HepG2 (cell line): ENCODE measurements around the gene ST6GALNAC2. TPM values are rescaled to one million over a fixed set of nuclear protein-coding genes. Genes with fewer than 3 reads are reported as not detected.

ENCODE experiments used
- ATAC-seq: fragments of 200-7000 bp; cut with Tn5 transposase; 3 replicates; pipeline ENCODE4 v1.9.1; 2020; ENCODE audit warnings: mild to moderate bottlenecking, moderate library complexity
- BruUV-seq: library from RNA; stranded (reverse); fragments of 400-500 nt; replicated peaks from 2 replicates; lab custom pipeline; 2021; lab: Mats Ljungman, UMichigan
- CTCF ChIA-PET: fragments of 300-600 bp; formaldehyde crosslinking; extraction: SDS; loops from one replicate; lab custom pipeline; 2021; ENCODE audit warnings: low total read pairs, inconsistent platforms, low intra/inter-chr PET ratio; lab: Yijun Ruan, JAX
- POLR2A ChIA-PET: fragments of 350-600 bp; sonication (Branson Sonifier 250); formaldehyde crosslinking; loops from one replicate; lab custom pipeline; 2020; ENCODE audit warnings: antibody characterized with exemption, inconsistent platforms; lab: Yijun Ruan, JAX
- DNase-seq: peaks from one replicate; pipeline ENCODE4 v3.0.0-alpha.2; 2015; ENCODE audit warnings: low spot score
- FAIRE-seq: peaks from 3 replicates; lab custom pipeline; 2011; peaks lifted over from hg19 to GRCh38; lab: Jason Lieb, UNC
- H2AFZ ChIP-seq: one replicate; pipeline ENCODE4 v1.6.1; 2011; ENCODE audit warnings: low read length, inconsistent platforms
- H3K27ac ChIP-seq: fragments of 300-600 bp; 3 replicates; pipeline ENCODE4 v1.8.0; 2011; ENCODE audit warnings: mixed run types, mild to moderate bottlenecking, mixed read lengths, low read length, inconsistent platforms; ENCODE audit not compliant: insufficient read depth; ENCODE audit errors: extremely low read length
- H3K27me3 ChIP-seq, 2 experiments: fragments of 200-600 bp in 1 of 2; 2 replicates in 1 of 2; 3 replicates in 1 of 2; pipeline versions ENCODE4 v1.6.0 to v1.8.0; 2011; ENCODE audit warnings: low read length in 2 of 2, mild to moderate bottlenecking in 2 of 2, moderate library complexity in 2 of 2, inconsistent platforms in 1 of 2; ENCODE audit not compliant: insufficient read depth in 2 of 2, control insufficient read depth in 1 of 2
- H3K36me3 ChIP-seq, 2 experiments: fragments of 200-600 bp in 1 of 2; replicated peaks in 1 of 2; 2 replicates in 1 of 2; 3 replicates in 1 of 2; pipeline versions ENCODE4 v1.5.1 to v1.8.0; 2011; ENCODE audit warnings: low read length in 2 of 2, inconsistent platforms in 1 of 2; ENCODE audit not compliant: insufficient read depth in 2 of 2, control insufficient read depth in 1 of 2
- H3K4me1 ChIP-seq: 2 replicates; pipeline ENCODE4 v1.5.1; 2012; ENCODE audit warnings: low read length, inconsistent platforms; ENCODE audit not compliant: insufficient read depth
- H3K4me2 ChIP-seq: 2 replicates; pipeline ENCODE4 v1.6.0; 2011; ENCODE audit warnings: low read depth, low read length, inconsistent platforms
- H3K4me3 ChIP-seq, 3 experiments: fragments of 200-600 bp in 1 of 3; sonication (generic), shearing (Covaris generic) in 1 of 3; replicated peaks in 1 of 3; 2 replicates each; pipeline ENCODE4 v1.5.1; 2011 to 2016; ENCODE audit warnings: low read length in 3 of 3, inconsistent platforms in 2 of 3, low read depth in 2 of 3, mild to moderate bottlenecking in 2 of 3, control low read depth in 1 of 3, mixed read lengths in 1 of 3; ENCODE audit not compliant: insufficient read depth in 1 of 3
- H3K79me2 ChIP-seq: one replicate; pipeline ENCODE4 v1.6.1; 2011; ENCODE audit warnings: low read length, inconsistent platforms; ENCODE audit not compliant: insufficient read depth
- H3K9ac ChIP-seq: 2 replicates; pipeline ENCODE4 v1.6.0; 2011; ENCODE audit warnings: mild to moderate bottlenecking, low read depth, low read length, inconsistent platforms; ENCODE audit not compliant: insufficient read depth
- H3K9me3 ChIP-seq: 2 replicates; pipeline ENCODE4 v1.5.1; 2012; ENCODE audit warnings: mild to moderate bottlenecking, low read length
- H4K20me1 ChIP-seq: 2 replicates; pipeline ENCODE4 v1.6.0; 2011; ENCODE audit warnings: inconsistent platforms, mild to moderate bottlenecking, low read length, moderate library complexity; ENCODE audit not compliant: insufficient read depth
- ARNT ChIP-seq: fragments of 450-650 bp; IDR thresholded peaks from 2 replicates; pipeline ENCODE4 v1.6.1; 2017
- CAMTA2 ChIP-seq: sonication (generic); formaldehyde crosslinking; IDR thresholded peaks from 2 replicates; pipeline ENCODE4 v1.4.0; 2020; ENCODE audit warnings: mild to moderate bottlenecking, missing genetic modification reagents, borderline replicate concordance
- KDM1A ChIP-seq: IDR thresholded peaks from 2 replicates; pipeline ENCODE4 v1.6.1; 2016; ENCODE audit warnings: missing compliant biosample characterization
- TEAD3 ChIP-seq: optimal IDR thresholded peaks from 2 replicates; pipeline ENCODE3; 2016; ENCODE audit warnings: borderline replicate concordance
- ZBTB38 ChIP-seq: sonication (generic); formaldehyde crosslinking; IDR thresholded peaks from 2 replicates; pipeline ENCODE4 v1.5.1; 2020; ENCODE audit warnings: mild to moderate bottlenecking, missing genetic modification reagents
- ZNF143 ChIP-seq: sonication (generic); formaldehyde crosslinking; IDR thresholded peaks from 2 replicates; pipeline ENCODE4 v1.4.0; 2020; ENCODE audit warnings: missing genetic modification reagents
- ZNF207 ChIP-seq: fragments of 450-650 bp; IDR thresholded peaks from 2 replicates; pipeline ENCODE4 v1.6.1; 2016; ENCODE audit warnings: antibody characterized with exemption, borderline replicate concordance
- ZNF256 ChIP-seq: sonication (generic); formaldehyde crosslinking; conservative IDR thresholded peaks from 2 replicates; pipeline ENCODE4 v1.4.0; 2020; ENCODE audit warnings: missing genetic modification reagents
- ZNF274 ChIP-seq: sonication (generic); formaldehyde crosslinking; IDR thresholded peaks from 2 replicates; pipeline ENCODE4 v1.5.1; 2020; ENCODE audit warnings: mild to moderate bottlenecking, missing genetic modification reagents
- ZNF33A ChIP-seq: sonication (generic); formaldehyde crosslinking; IDR thresholded peaks from 2 replicates; pipeline ENCODE4 v1.5.1; 2020; ENCODE audit warnings: missing genetic modification reagents, mild to moderate bottlenecking, moderate library complexity, borderline replicate concordance
- ZNF670 ChIP-seq: sonication (generic); formaldehyde crosslinking; IDR thresholded peaks from 2 replicates; pipeline ENCODE4 v1.8.0; 2022; ENCODE audit warnings: mild to moderate bottlenecking, missing genetic modification reagents, borderline replicate concordance
- ZNF678 ChIP-seq: sonication (generic); formaldehyde crosslinking; IDR thresholded peaks from 2 replicates; pipeline ENCODE4 v1.4.0; 2020; ENCODE audit warnings: mild to moderate bottlenecking, missing genetic modification reagents
- WGBS: methylation state at CpG from one replicate; pipeline ENCODE4 v1.1.6; 2017; ENCODE audit warnings: low lambda C conversion rate; 5-methylcytosine and 5-hydroxymethylcytosine counted together
- in situ Hi-C: cut with HindIII; loops from 2 replicates; pipeline ENCODE4 v1.10.0; 2017; ENCODE audit warnings: low pct_unique_long_range_greater_than_20kb; ENCODE audit not compliant: extremely low pct_ligation_motif_present
- intact Hi-C: fragments of 100-400 bp; cut with micrococcal nuclease; formaldehyde crosslinking; loops from one replicate; pipeline ENCODE4 v1.10.0; 2022; ENCODE audit not compliant: unreplicated experiment
- polyA plus RNA-seq, 8 experiments: library from polyadenylated mRNA; depleted of rRNA in 3 of 8; stranded (reverse) in 7 of 8; unstranded in 1 of 8; fragments of >200 nt; fragmentation: Illumina TruSeq in 4 of 8; extraction: Trizol in 4 of 8; gene quantifications; 2 replicates each; pipeline versions ENCODE4 v1.2.1 to v1.2.3, GENCODE V29; 2011 to 2016; ENCODE audit warnings: low read depth in 4 of 8, missing spikeins in 1 of 8, mixed read lengths in 1 of 8; ENCODE audit not compliant: insufficient read depth in 1 of 8
- total RNA-seq, 5 experiments: library from RNA; depleted of rRNA; stranded (reverse); fragments of >200 nt; fragmentation: Illumina TruSeq; extraction: Trizol; gene quantifications; 2 replicates each; pipeline ENCODE4 v1.2.3, GENCODE V29; 2016; ENCODE audit warnings: low read depth in 1 of 5

Gene ST6GALNAC2
- total and polyA plus RNA-seq, 2 of the 13 experiments (the other 11 are each of a cell fraction or from before 2014, with no cell fraction given): 0.12 to 0.49 TPM

GRCh38 chr17:76539631-76540271 is 45.9 kb downstream of the ST6GALNAC2 start, which contains the start of gene PRCD:
TSS of gene PRCD (plus strand) at chr17:76540044. CDS start at chr17:76540142, 98 bp downstream.
- H3K9ac ChIP-seq: no peak within 1 kb of the TSS
- in situ Hi-C loops: no loop called here
- POLR2A ChIA-PET: interaction anchor here (0.9 to 2.6 kb wide), 8 partner anchors 9 to 81 kb away, joined by 3 to 13 read pairs (median 4); partner anchors contain the start of gene RHBDF2
- no peaks in the 10 kb centered on the region for H4K20me1 ChIP-seq
- ATAC-seq (peak; percentile 7; the same call in 1 of the 3 replicates), FAIRE-seq (no peak), DNase-seq (no peak)
- CTCF ChIA-PET: interaction anchor here (0.6 kb wide), 1 partner anchor 131 kb away, joined by 3 read pairs; no protein-coding TSS in a partner anchor
- no peak within 1 kb of the TSS for H3K27ac ChIP-seq
- H3K9me3 ChIP-seq: no peaks in the 10 kb centered on the region
- no peak within 1 kb of the TSS for H3K4me3 ChIP-seq
- 91% methylated on average over 20 of the region's 22 CpGs for WGBS
- H3K36me3 ChIP-seq: peaks cover 1 to 5% of the 10 kb centered on the region in 2 experiments; a peak in 2 of 5 replicates
- no peak within 1 kb of the TSS for H3K4me2 ChIP-seq
- intact Hi-C loops: no loop called here
- TF ChIP-seq ZBTB38 (CRISPR knock-in tag) (0 out of 2 replicates have a peak, but pooled peaks have one; percentile 26), KDM1A (CRISPR knock-in tag) (no peak), ZNF670 (CRISPR knock-in tag) (no peak)
- no peak within 1 kb of the TSS for H2AFZ ChIP-seq
- H3K79me2 ChIP-seq: no peaks in the 10 kb centered on the region
- no TSS peak for BruUV-seq
- peaks cover 19% of the 10 kb centered on the region for H3K4me1 ChIP-seq
- no peaks in the 10 kb centered on the region for H3K27me3 ChIP-seq

- FAIRE-seq: no peak
- no TSS peak for BruUV-seq
- CTCF ChIA-PET: interaction anchor here (0.6 kb wide), 1 partner anchor 131 kb away, joined by 3 read pairs; no protein-coding TSS in a partner anchor
- intact Hi-C loops: no loop called here
- Histone ChIP-seq H3K27ac (no peak overlapping the region), H3K79me2 (no peaks in the 10 kb centered on the region), H3K9ac (no peak overlapping the region), H3K9me3 (no peaks in the 10 kb centered on the region), H2AFZ (no peak overlapping the region), H3K4me3 (no peak overlapping the region), H4K20me1 (no peaks in the 10 kb centered on the region), H3K36me3 (peaks cover 1 to 5% of the 10 kb centered on the region in 2 experiments; a peak in 2 of 5 replicates), H3K4me1 (peaks cover 26% of the 10 kb centered on the region), H3K4me2 (no peak overlapping the region), H3K27me3 (no peaks in the 10 kb centered on the region)
- no peak for ATAC-seq
- POLR2A ChIA-PET: interaction anchor here (0.9 to 2.6 kb wide), 4 partner anchors 10 to 18 kb away, joined by 3 to 13 read pairs (median 6); no protein-coding TSS in a partner anchor
- 95% methylated on average over 9 of the region's 9 CpGs for WGBS
- in situ Hi-C loops: no loop called here
- no peak for DNase-seq
- no peak for TF ChIP-seq ZNF256
- no peak for TF ChIP-seq ZNF678 (CRISPR knock-in tag)
- no peak for TF ChIP-seq TEAD3 (CRISPR knock-in tag)
- TF ChIP-seq ZNF143 (CRISPR knock-in tag): no peak
- TF ChIP-seq CAMTA2 (CRISPR knock-in tag): no peak
- no peak for TF ChIP-seq ARNT
- TF ChIP-seq ZNF33A (CRISPR knock-in tag): no peak
- TF ChIP-seq ZNF207: no peak
- no peak for TF ChIP-seq ZNF274 (CRISPR knock-in tag)
Measured at GRCh38 chr17:76538941-76539570, 46.6 kb downstream of the ST6GALNAC2 start.
